ACHN (cell line): Measurements from ENCODE around the gene VWCE.

ENCODE experiments used
- DNase-seq: peaks from one replicate; pipeline ENCODE4 v3.0.0-alpha.2; 2015
- in situ Hi-C: cut with HindIII; loops from 2 replicates; pipeline ENCODE4 v1.10.0; 2017; ENCODE audit warnings: low sequenced_read_pairs, low pct_ligation_motif_present, low pct_unique_long_range_greater_than_20kb

VWCE gene

DNA sequence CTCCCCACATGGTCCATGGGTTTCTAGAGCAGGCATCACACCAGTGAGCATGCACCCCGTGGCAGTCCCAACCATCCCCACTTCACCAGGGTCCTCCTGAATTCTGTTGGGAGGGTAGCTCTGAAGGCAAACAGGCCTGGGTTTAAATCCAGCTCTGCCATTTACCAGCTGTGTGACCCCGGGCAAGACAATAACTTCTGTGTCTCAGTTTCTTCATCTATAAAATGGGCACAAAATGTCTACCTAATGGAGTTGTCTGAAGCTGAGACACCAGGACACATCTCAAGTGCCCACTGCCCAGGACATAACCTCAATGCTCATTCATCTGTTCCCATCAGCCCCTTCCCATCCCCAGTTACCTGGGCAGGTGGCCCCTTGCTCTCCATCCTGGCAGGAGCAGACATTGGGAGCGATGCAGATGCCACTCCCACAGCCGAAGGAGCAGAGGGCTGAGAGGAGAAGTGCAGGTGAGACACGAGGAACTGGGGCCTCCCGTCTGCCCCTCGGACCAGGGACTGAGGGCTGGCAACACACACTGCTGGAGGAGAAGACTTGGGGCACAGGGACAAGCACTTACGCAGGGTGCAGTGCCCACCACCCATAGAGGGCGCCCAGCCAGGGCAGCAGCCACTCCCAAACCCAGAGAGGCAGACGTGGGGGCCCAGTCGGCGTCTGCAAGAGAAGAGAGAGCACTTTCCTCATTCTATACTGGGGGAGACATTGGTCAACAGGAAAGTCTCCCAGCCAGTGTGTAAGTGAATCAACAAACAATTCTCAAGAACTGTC is 4.0 kb downstream of the VWCE start:
- in situ Hi-C loops, result no loop called here
- DNase-seq, result no peak

DNA sequence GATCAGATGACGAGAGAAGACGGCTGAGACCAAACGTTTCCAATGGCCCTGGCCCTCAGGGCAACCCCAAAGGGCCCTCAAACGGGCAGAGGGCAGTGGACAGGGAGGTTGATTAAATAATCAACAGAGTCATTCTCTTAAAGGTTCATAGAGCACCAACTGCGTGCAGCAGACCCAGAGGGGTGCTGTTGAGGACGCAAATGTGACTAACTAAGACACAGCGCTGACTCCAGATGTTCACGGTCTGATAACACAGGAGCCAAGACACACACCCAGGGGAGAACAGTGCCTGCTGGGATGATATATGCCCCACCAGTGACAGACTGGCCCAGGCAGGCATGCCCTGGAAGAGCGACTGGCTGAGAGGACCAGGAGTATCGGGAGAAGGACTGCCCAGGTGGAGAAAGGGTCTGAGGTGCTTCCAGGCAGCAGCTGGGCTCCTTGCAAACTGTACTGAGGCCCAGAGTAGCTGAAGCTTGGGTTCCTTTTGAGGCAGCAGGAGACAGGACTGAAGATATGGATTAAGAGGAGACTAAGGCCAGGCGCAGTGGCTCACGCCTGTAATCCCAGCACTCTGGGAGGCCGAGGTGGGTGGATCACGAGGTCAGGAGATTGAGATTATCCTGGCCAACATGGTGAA is 7.7 kb downstream of the VWCE start:
- DNase-seq, result no peak
- in situ Hi-C loops, result no loop called here

DNA sequence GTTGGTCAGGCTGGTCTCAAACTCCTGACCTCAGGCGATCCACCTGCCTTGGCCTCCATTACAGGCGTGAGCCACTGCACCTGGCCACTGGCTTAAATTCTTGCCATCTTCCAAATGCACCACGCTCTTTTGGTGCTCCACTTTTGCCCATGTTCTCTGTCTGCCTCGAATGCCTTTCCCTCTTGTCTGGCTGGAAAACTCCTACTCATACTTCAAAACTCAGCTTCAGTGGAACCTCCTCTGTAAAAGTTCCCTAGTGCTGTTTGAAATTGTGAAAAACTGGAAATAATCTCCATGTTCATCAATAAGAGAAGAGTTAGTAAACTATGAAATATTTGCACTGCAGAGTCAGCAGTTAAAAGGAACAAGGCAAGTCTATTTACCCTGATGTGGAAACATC is 11.5 kb downstream of the VWCE start:
- DNase-seq, result no peak
- in situ Hi-C loops, result no loop called here

DNA sequence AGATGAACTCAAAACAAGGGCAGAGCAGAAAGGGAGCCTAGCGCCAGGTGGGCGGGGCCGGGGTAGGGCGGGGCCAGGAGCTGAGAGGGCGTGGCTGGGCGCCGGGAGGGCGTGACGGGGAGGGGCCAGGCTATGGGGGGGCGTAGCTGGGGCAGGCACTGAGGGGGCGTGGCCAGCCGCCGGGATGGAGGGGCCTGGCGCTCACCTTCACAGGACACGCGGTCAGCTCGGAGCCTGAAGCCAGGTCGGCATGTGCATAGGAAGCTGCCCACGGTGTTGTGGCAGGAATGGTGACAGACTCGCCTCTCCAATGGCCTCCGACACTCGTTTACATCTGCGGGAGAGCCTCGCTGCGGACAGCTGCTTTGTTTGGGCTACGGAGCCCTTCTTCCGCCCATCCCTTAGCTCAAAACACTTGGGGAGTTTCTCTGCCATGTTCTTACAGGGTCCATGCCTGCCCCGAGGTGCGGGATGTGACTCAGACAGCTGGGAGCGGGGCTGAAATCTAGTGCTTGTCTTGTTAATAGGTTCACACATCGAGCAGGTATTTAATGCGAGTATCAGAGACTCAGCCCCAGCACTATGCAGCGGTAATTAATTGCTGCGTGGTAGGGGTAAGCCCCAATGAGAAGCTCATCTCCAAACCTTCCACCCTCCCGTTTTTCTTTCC is 13.4 kb downstream of the VWCE start:
- no peak for DNase-seq
- in situ Hi-C loops, result no loop called here

DNA sequence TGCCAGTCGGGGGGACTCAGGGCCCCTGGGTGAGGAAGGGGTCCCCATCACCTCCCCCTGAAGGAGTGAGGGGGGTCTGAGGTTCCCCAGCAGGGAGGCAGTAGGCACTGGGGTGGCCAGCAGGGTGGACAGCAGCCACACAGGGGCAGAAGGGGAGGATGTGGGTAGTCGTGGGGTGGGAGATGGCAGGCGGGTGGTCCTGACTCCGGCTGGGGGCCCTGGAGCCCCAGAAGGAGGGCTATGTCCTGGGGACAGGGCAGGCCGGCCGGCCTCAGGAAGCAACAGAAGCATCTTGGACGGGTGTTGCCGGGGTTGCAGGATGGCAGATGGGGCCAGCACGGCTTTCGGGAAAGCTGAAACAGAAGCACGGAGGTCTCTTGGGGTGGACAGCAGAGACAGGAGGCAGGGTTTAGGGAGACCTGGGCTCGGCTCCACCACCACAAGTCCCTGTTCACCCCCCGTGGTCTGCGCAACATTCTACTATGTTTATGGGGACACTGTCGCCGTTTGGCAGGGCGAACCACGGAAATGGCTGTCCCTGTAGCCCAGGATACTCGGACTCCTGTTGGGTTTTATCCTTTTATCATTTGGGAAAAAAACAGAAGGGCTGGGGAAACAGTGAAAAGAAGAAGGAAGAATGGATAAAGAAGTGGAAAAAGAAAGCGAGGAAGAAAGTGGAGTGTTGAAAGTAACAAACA is 14.1 kb downstream of the VWCE start:
- no peak for DNase-seq
- in situ Hi-C loops, result no loop called here

DNA sequence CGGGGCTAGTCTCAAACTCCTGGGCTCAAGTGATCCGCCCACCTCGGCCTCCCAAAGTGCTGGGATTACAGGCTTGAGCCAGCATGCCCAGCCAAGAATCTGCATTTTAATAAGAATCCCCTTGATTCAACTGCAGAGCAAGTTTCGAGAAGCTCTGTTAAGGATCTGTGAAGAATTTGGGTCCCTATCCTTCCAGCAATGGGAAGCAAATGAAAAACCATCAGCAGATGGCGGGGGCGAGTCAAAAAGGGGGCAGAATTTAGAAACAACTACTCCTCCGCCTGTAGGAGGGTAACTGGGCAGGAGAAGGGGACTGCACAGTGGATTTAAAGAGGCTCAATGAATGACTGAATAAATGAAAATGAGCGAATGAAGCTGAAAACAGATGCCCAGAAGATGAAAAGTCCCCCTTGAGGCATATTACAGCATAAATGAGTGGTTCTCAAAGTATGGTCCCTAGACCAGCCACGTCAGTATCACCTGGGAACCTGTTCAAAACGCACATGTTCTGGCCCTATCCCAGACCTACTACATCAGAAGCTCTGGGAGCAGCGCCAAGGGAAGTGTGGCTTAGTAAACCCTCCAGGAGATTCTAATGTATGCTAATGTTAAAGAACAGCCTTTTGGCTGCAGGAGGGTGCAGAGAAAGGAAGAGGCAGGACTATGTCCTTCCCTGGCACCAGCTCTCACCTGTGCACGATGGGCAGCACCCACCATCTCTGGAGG is 15.0 kb downstream of the VWCE start:
- in situ Hi-C loops, result no loop called here
- DNase-seq, result no peak

DNA sequence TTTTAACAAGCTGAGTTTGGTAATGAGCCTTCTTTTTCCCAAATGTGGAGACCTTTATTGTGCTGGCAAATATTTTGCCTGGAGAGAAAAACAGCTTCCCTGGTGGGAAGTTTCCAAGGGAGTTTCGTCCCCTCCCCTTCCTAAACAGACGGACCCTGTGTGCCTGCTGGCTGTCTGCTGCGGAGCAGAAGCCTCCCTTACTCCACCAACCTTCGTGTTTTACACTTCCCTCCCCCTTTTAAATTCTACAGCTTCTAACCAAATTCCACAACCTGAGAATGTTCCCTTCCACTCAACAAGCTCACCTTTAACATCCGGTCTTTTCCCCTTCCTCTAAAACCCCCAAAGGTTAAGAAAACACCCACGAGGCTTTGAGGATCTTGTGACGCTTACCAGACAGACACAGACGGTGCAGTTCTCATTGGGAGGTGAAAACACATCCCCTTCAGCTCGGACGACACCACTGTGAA is 17.1 kb downstream of the VWCE start:
- no peak for DNase-seq
- in situ Hi-C loops, result no loop called here

DNA sequence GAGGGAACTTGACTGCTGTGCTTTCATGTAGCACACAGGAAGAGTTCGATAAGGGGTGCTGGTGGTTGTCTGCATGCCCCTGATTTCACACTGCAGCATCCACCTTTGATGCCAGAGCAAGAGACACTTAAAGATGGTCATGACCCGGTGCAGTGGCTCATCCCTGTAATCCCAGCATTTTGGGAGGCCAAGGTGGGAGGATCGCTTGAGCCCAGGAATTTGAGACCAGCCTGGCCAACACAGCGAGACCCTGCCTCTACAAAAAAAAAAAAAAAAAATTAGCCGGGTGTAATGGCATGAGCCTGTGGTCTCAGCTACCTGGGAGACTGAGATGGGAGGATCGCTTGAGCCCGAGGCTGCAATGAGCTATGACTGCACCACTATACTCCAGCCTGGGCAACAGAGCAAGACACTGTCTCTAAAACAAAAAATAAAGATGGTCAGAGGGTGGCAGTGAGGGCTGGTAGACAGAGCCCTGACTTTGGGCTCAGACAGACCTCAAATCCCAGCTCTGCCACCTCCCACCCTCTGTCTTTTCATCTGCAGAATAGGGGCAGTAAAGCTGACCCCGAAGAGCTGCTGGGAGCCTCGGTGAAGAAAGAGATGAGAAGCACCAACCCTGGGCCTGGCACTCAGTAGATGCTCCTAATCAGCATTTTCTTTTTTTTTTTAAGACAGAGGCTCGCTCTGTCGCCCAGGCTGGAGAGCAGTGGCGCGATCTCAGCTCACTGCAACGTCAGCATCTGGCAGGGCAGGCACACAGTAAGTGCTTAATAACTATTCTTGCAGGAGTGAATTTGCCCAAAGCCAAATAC is 17.7 kb downstream of the VWCE start:
- in situ Hi-C loops, result no loop called here
- DNase-seq, result no peak

DNA sequence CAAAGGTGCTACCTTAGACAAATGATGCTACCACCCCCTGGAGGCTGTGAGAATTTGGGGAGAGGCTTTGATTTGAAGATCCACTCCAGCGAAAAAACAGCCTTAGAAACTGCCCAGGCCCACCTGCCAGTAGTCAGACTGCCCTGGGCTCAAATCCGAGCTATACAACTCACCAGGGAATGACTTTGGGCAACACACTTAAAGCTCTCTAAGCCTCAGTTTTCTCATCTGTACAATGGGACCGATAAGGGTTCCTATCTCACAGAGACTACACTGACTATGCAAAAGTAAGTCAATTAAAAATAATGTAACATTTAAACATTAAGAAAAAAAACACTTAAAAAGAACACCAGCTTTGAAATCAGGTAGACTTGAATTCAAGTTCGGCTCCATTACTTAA is 19.9 kb downstream of the VWCE start:
- in situ Hi-C loops, result no loop called here
- DNase-seq, result no peak

DNA sequence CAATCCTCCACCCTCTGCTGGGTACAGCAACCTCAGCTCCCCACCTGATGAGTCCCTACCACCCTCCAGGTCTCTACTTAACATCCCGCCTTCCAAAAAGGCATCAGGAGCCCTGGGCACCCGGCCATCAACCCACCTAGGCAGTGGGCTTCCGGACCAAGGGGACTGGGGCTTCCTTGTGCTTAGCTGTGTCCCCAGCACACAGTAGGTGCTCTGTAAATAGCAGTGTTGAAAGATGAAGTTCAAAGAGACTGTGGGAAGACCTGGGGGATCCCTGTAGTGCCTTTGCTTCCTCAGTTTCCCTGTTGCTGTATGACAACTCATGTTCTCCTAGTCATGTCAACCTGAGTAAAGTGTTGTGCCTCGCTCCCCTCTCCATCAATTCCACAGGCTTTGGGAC is 21.0 kb downstream of the VWCE start:
- DNase-seq, result no peak
- in situ Hi-C loops, result no loop called here

DNA sequence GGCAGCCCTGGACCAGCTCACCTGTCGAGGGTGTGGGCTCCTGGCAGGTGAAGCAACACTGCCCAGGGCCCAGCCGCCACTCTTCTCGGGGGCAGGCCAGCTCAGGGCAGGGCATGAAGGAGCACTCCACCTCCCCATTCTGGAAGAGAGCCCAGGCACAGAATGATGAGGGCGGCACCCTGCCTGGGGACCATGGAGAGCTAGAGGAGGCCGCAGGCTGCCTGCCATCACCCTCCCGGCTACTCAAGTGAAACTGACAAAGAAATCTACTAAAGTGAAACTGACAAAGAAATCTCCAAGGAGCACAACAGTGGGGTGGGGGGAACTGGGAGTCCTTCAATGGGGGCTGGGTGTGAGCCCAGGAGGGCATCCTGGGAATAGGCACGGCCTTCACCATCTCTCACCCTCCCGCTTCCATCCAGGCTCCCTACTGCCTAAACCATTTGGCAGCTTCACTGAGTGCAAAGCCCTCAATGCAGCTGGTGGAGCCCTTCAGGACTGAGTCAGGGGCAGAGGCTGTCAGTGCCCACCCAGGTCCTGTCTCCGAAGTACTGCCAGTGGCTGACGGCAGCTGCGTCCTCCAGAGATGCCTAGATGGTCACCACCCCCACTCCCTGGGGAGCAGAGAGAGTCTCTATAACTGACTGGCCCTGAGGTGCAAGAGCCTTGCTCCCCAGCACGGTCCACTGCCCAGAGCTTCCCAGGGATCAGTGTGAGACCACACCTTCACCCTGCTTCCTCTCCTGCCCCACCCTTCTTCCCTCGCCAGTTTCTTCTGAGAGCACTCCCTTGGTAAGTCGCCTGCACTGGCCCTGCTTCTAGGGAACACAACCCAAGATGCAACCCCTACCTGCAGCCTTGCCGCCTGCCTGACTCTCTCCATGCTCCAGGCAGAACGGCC is 21.7 kb downstream of the VWCE start:
- in situ Hi-C loops, result no loop called here

DNA sequence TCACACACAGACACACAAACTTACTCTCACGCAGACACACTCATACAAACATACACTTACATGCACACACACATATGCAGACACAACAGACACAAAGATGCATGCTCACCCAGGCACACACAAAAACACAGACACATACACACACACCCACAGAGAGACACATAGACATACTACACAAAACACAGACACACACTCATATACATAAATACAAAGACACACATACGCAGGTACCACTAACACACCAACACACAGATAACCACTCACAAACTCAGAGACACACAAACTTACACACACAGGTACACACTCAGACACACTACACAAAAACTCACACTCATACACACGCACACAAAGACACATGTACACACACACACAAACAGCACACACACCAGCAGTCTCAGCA is 22.4 kb downstream of the VWCE start:
- DNase-seq, result no peak
- in situ Hi-C loops, result no loop called here

More for the DNA sequence above, 21.7 kb downstream of the VWCE start:
- DNase-seq, result peak; percentile 23

DNA sequence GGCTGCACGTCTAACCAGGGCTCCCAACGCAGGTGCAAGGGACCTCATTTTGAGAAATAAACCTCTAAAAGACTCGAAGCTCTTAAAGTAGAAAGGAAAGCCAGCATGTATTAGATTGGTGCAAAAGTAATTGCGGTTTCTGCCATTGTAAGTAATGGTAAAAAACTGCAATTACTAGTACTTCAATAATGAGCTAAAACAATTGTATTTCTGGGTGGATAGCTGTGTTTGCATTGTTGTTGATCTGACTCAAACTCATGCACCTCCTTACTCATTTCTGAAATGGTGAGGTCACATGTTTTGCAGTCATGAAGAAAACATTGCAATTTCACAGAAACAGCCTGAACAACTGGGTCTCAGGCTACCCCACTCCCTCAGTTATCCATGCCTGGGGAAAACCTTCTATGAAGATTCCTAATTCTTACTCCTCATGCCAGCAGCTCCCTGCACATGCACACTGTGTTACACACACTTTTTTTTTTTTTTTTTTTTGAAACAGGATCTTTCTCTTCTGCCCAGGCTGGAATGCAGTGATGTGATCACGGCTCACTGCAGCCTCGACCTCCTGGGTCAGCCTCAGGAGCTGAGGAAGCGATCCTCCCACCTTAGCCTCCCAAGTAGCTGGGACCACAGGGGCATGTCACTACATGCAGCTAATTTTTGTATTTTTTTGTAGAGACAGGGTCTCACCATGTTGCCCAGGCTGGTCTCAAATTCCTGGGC is 24.6 kb downstream of the VWCE start:
- in situ Hi-C loops, result no loop called here
- no peak for DNase-seq

DNA sequence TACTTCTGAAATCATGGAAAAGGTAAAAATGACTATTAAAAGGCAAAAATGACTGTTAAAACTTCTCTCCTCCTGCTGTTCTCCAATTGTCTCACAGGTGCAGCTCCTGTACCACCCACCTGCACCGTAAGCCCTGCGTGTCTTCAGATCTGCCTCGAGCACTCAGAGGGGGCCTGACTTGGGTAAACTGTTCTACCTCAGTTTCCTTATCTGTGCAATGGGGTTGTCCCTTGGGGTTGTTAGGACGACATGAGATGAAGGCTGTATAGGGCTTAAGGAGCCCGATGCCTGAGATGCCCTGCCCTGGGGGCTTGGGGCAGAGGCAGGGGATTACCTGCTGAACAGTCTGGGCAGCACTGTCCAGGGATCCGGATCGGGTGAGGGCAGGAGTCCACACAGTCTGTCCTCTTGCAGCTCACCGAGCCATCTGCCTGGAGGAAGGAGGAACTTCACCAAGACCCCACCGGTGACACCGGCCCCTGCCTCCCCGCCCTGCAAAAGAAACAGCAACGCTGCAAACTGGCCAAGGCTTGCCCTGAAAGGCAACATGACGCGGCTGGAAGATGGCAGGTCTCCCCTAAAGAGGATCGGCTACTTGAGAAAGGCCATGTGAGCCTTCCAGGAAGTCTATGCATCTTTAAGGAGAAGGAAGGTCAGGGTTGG is 26.4 kb downstream of the VWCE start:
- DNase-seq, result no peak
- in situ Hi-C loops, result no loop called here

DNA sequence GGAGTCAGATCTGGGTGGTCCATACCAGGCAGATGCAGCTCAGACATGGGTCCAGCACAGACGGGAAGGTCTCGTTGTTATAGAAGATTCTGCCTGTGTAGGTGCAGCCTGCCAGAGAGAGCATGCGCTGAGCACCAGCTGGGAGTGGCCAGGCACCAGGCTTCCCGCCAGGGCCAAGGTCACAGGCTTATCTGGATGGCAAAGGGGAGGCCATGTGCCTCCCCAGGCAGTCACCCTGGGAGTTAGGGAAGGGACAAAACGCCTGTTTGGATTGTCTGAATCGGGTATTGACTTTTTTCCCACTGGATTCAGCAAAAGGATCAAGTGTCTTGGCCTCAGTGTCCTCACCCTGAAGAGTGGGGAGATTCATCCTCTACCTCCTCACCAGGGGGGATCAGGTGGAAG is 27.7 kb downstream of the VWCE start:
- no peak for DNase-seq
- in situ Hi-C loops, result no loop called here

DNA sequence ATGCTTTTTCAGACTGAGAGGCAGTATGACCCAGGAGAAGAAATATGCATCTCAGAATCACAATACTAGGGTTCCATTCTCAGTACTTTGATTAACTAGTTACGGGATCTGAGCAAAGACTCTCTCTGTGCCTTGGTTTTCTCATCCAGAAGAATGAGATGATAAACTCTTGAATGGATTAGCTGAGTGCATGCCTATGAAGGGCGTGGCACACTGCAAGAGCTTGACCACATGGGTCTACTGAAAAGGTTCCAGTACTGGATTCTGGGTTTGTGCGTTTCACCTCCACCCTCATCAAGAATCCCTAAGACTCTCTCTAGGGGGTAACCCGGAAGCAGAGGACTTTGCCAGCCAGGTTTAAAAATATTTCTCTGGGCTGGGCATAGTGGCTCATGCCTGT is 28.5 kb downstream of the VWCE start:
- DNase-seq, result no peak
- in situ Hi-C loops, result no loop called here
